Thyroid gland (tissue), 4 donors: ENCODE measurements around the gene RFPL4A. TPM values are rescaled to one million over a fixed set of nuclear protein-coding genes. Genes with fewer than 3 reads are reported as not detected.

Experiments
- DNase-seq, 2 donors: peaks; one replicate each; pipeline ENCODE4 v3.0.0-alpha.2; 2019
- H3K27ac ChIP-seq, 3 donors: fragments of 200-600 bp; sonication (generic); 1 replicate in 2 of 3; 2 replicates in 1 of 3; pipeline ENCODE4 v1.5.1; 2016 to 2019; ENCODE audit warnings: mild to moderate bottlenecking in 1 of 3, moderate library complexity in 1 of 3
- H3K27me3 ChIP-seq: fragments of 200-600 bp; sonication (generic); one replicate; pipeline ENCODE4 v1.5.1; 2019
- H3K36me3 ChIP-seq, 2 donors: fragments of 200-600 bp; sonication (generic); one replicate each; pipeline ENCODE4 v1.5.1; 2016 to 2019
- H3K4me1 ChIP-seq, 2 donors: fragments of 200-600 bp; sonication (generic); one replicate each; pipeline ENCODE4 v1.5.1; 2017 to 2019
- H3K4me3 ChIP-seq, 3 donors: fragments of 200-600 bp; sonication (generic); replicated peaks in 1 of 3; 1 replicate in 2 of 3; 2 replicates in 1 of 3; pipeline ENCODE4 v1.5.1; 2016; ENCODE audit warnings: mild to moderate bottlenecking in 1 of 3
- H3K9me3 ChIP-seq: fragments of 200-600 bp; sonication (generic); one replicate; pipeline ENCODE4 v1.5.1; 2017
- CTCF ChIP-seq, 6 experiments: fragments of 200-600 bp in 3 of 6; fragments of 450-650 bp in 3 of 6; sonication (generic) in 3 of 6; IDR thresholded peaks; one replicate each; pipeline ENCODE4 v1.5.1; 2016 to 2019; ENCODE audit warnings: antibody characterized with exemption in 6 of 6, mild to moderate bottlenecking in 2 of 6, inconsistent platforms in 1 of 6, moderate library complexity in 1 of 6
- POLR2A ChIP-seq, 2 donors: fragments of 450-650 bp; IDR thresholded peaks; one replicate each; pipeline ENCODE4 v1.6.1; 2017; ENCODE audit warnings: antibody characterized with exemption in 2 of 2, mild to moderate bottlenecking in 2 of 2, moderate library complexity in 1 of 2
- WGBS, 2 donors: methylation state at CpG; one replicate each; pipeline ENCODE4 v1.1.5; 2017; 5-methylcytosine and 5-hydroxymethylcytosine counted together
- intact Hi-C: fragments of 100-400 bp; cut with DNase I; formaldehyde crosslinking; loops from one replicate; pipeline ENCODE4 v1.15.1; 2023
- total RNA-seq, 4 donors: library from RNA; depleted of rRNA; stranded (reverse); fragments of >200 nt; gene quantifications; one replicate each; pipeline ENCODE4 v1.2.3, GENCODE V29; 2016

Gene RFPL4A
- total RNA-seq, 4 donors from 2014 or later = not detected

- DNase-seq = no peak
- 79 to 82% methylated on average over 5 of the region's 5 CpGs for WGBS, 2 donors
- H3K36me3 ChIP-seq = no peaks in the 10 kb centered on the region
- no peaks in the 10 kb centered on the region for H3K9me3 ChIP-seq
- no peak overlapping the region for H3K27ac ChIP-seq
- H3K4me1 ChIP-seq = no peaks in the 10 kb centered on the region
- intact Hi-C loops = no loop called here
- TF ChIP-seq POLR2A (IDR thresholded peaks at IDR 0.05) (no peak), CTCF (IDR thresholded peaks at IDR 0.05) (no peak)
- H3K27me3 ChIP-seq = no peaks in the 10 kb centered on the region
- no peak overlapping the region for H3K4me3 ChIP-seq
These were observed 22.2 kb downstream of the RFPL4A start for GRCh38 chr19:55781112-55781511.

- no peak for DNase-seq
- no peaks in the 10 kb centered on the region for H3K9me3 ChIP-seq
- H3K4me1 ChIP-seq = no peaks in the 10 kb centered on the region
- H3K27ac ChIP-seq = no peak overlapping the region
- TF ChIP-seq CTCF (IDR thresholded peaks at IDR 0.05) (no peak), POLR2A (IDR thresholded peaks at IDR 0.05) (no peak)
- no peaks in the 10 kb centered on the region for H3K36me3 ChIP-seq
- H3K4me3 ChIP-seq = no peak overlapping the region
- no peaks in the 10 kb centered on the region for H3K27me3 ChIP-seq
- 88 to 93% methylated on average over 11 of the region's 11 CpGs for WGBS, 2 donors
- intact Hi-C loops = no loop called here
These were observed 36.1 kb downstream of the RFPL4A start for GRCh38 chr19:55795021-55795420.

GRCh38 chr19:55801416-55801815, 42.5 kb downstream of the RFPL4A start:
- no peak for DNase-seq
- no peaks in the 10 kb centered on the region for H3K36me3 ChIP-seq
- no peak for TF ChIP-seq POLR2A (IDR thresholded peaks at IDR 0.05)
- no peak for TF ChIP-seq CTCF (IDR thresholded peaks at IDR 0.05)

GRCh38 chr19:55802281-55802680, 43.4 kb downstream of the RFPL4A start:
- DNase-seq = no peak
- no peaks in the 10 kb centered on the region for H3K9me3 ChIP-seq
- no peaks in the 10 kb centered on the region for H3K27me3 ChIP-seq
- intact Hi-C loops = no loop called here
- no peak for TF ChIP-seq CTCF (IDR thresholded peaks at IDR 0.05)
- no peak for TF ChIP-seq POLR2A (IDR thresholded peaks at IDR 0.05)
- H3K36me3 ChIP-seq = no peaks in the 10 kb centered on the region
- H3K27ac ChIP-seq = no peak overlapping the region
- WGBS, 2 donors = 77 to 83% methylated on average over 2 of the region's 2 CpGs
- H3K4me3 ChIP-seq = no peak overlapping the region
- H3K4me1 ChIP-seq = no peaks in the 10 kb centered on the region

More at GRCh38 chr19:55801416-55801815, 42.5 kb downstream of the RFPL4A start:
- Histone ChIP-seq H3K4me1 (no peaks in the 10 kb centered on the region), H3K9me3 (no peaks in the 10 kb centered on the region), H3K4me3 (no peak overlapping the region), H3K27me3 (no peaks in the 10 kb centered on the region), H3K27ac (no peak overlapping the region)
- 70 to 71% methylated on average over 7 of the region's 7 CpGs for WGBS, 2 donors
- intact Hi-C loops = no loop called here

- WGBS, 2 donors = 29 to 31% methylated on average over 20 of the region's 20 CpGs
- Histone ChIP-seq H3K4me3 (no peak overlapping the region), H3K4me1 (no peaks in the 10 kb centered on the region), H3K36me3 (no peaks in the 10 kb centered on the region), H3K27me3 (no peaks in the 10 kb centered on the region), H3K9me3 (no peaks in the 10 kb centered on the region), H3K27ac (no peak overlapping the region)
- intact Hi-C loops = no loop called here
- TF ChIP-seq CTCF (IDR thresholded peaks at IDR 0.05) (peak in 1 of 6 experiments; percentile 13), POLR2A (IDR thresholded peaks at IDR 0.05) (no peak)
- peak; percentile 20 to 32 for DNase-seq
These were observed 50.6 kb downstream of the RFPL4A start for GRCh38 chr19:55809381-55810058.
